HepG2 (cell line): ENCODE data around the gene ACSL6. TPM values are rescaled to one million over a fixed set of nuclear protein-coding genes. Genes with fewer than 3 reads are reported as not detected.

Source experiments
- ATAC-seq: fragments of 200-7000 bp; cut with Tn5 transposase; 3 replicates; pipeline ENCODE4 v1.9.1; 2020; ENCODE audit warnings: mild to moderate bottlenecking, moderate library complexity
- BruUV-seq: library from RNA; stranded (reverse); fragments of 400-500 nt; replicated peaks from 2 replicates; lab custom pipeline; 2021; lab: Mats Ljungman, UMichigan
- CTCF ChIA-PET: fragments of 300-600 bp; formaldehyde crosslinking; extraction: SDS; loops from one replicate; lab custom pipeline; 2021; ENCODE audit warnings: low total read pairs, inconsistent platforms, low intra/inter-chr PET ratio; lab: Yijun Ruan, JAX
- POLR2A ChIA-PET: fragments of 350-600 bp; sonication (Branson Sonifier 250); formaldehyde crosslinking; loops from one replicate; lab custom pipeline; 2020; ENCODE audit warnings: antibody characterized with exemption, inconsistent platforms; lab: Yijun Ruan, JAX
- DNase-seq: peaks from one replicate; pipeline ENCODE4 v3.0.0-alpha.2; 2015; ENCODE audit warnings: low spot score
- FAIRE-seq: peaks from 3 replicates; lab custom pipeline; 2011; peaks lifted over from hg19 to GRCh38; lab: Jason Lieb, UNC
- H2AFZ ChIP-seq: one replicate; pipeline ENCODE4 v1.6.1; 2011; ENCODE audit warnings: low read length, inconsistent platforms
- H3K27ac ChIP-seq: fragments of 300-600 bp; 3 replicates; pipeline ENCODE4 v1.8.0; 2011; ENCODE audit warnings: mixed run types, mild to moderate bottlenecking, mixed read lengths, low read length, inconsistent platforms; ENCODE audit not compliant: insufficient read depth; ENCODE audit errors: extremely low read length
- H3K27me3 ChIP-seq, 2 experiments: fragments of 200-600 bp in 1 of 2; 2 replicates in 1 of 2; 3 replicates in 1 of 2; pipeline versions ENCODE4 v1.6.0 to v1.8.0; 2011; ENCODE audit warnings: low read length in 2 of 2, mild to moderate bottlenecking in 2 of 2, moderate library complexity in 2 of 2, inconsistent platforms in 1 of 2; ENCODE audit not compliant: insufficient read depth in 2 of 2, control insufficient read depth in 1 of 2
- H3K36me3 ChIP-seq, 2 experiments: fragments of 200-600 bp in 1 of 2; replicated peaks in 1 of 2; 2 replicates in 1 of 2; 3 replicates in 1 of 2; pipeline versions ENCODE4 v1.5.1 to v1.8.0; 2011; ENCODE audit warnings: low read length in 2 of 2, inconsistent platforms in 1 of 2; ENCODE audit not compliant: insufficient read depth in 2 of 2, control insufficient read depth in 1 of 2
- H3K4me1 ChIP-seq: 2 replicates; pipeline ENCODE4 v1.5.1; 2012; ENCODE audit warnings: low read length, inconsistent platforms; ENCODE audit not compliant: insufficient read depth
- H3K4me2 ChIP-seq: 2 replicates; pipeline ENCODE4 v1.6.0; 2011; ENCODE audit warnings: low read depth, low read length, inconsistent platforms
- H3K4me3 ChIP-seq, 3 experiments: fragments of 200-600 bp in 1 of 3; sonication (generic), shearing (Covaris generic) in 1 of 3; replicated peaks in 1 of 3; 2 replicates each; pipeline ENCODE4 v1.5.1; 2011 to 2016; ENCODE audit warnings: low read length in 3 of 3, inconsistent platforms in 2 of 3, low read depth in 2 of 3, mild to moderate bottlenecking in 2 of 3, control low read depth in 1 of 3, mixed read lengths in 1 of 3; ENCODE audit not compliant: insufficient read depth in 1 of 3
- H3K79me2 ChIP-seq: one replicate; pipeline ENCODE4 v1.6.1; 2011; ENCODE audit warnings: low read length, inconsistent platforms; ENCODE audit not compliant: insufficient read depth
- H3K9ac ChIP-seq: 2 replicates; pipeline ENCODE4 v1.6.0; 2011; ENCODE audit warnings: mild to moderate bottlenecking, low read depth, low read length, inconsistent platforms; ENCODE audit not compliant: insufficient read depth
- H3K9me3 ChIP-seq: 2 replicates; pipeline ENCODE4 v1.5.1; 2012; ENCODE audit warnings: mild to moderate bottlenecking, low read length
- H4K20me1 ChIP-seq: 2 replicates; pipeline ENCODE4 v1.6.0; 2011; ENCODE audit warnings: inconsistent platforms, mild to moderate bottlenecking, low read length, moderate library complexity; ENCODE audit not compliant: insufficient read depth
- BRCA1 ChIP-seq: sonication (generic); formaldehyde crosslinking; IDR thresholded peaks from 2 replicates; pipeline ENCODE4 v1.4.0; 2020; ENCODE audit warnings: missing genetic modification reagents
- KAT8 ChIP-seq: IDR thresholded peaks from 2 replicates; pipeline ENCODE4 v1.6.1; 2016; ENCODE audit warnings: missing genetic modification reagents, missing compliant biosample characterization
- KLF9 ChIP-seq: IDR thresholded peaks from 2 replicates; pipeline ENCODE4 v1.6.1; 2016; ENCODE audit warnings: low read depth
- NFE2L1 ChIP-seq: sonication (generic); formaldehyde crosslinking; IDR thresholded peaks from 2 replicates; pipeline ENCODE4 v1.4.0; 2020; ENCODE audit warnings: missing genetic modification reagents, mild to moderate bottlenecking, borderline replicate concordance
- PHF8 ChIP-seq: sonication (generic); formaldehyde crosslinking; IDR thresholded peaks from 2 replicates; pipeline ENCODE4 v1.5.0; 2020; ENCODE audit warnings: missing genetic modification reagents
- SP2 ChIP-seq: sonication (generic); formaldehyde crosslinking; IDR thresholded peaks from 2 replicates; pipeline ENCODE4 v1.5.1; 2020; ENCODE audit warnings: mild to moderate bottlenecking, missing genetic modification reagents
- ZNF121 ChIP-seq: sonication (generic); formaldehyde crosslinking; IDR thresholded peaks from 2 replicates; pipeline ENCODE4 v1.5.0; 2020; ENCODE audit warnings: mild to moderate bottlenecking, missing genetic modification reagents
- ZNF136 ChIP-seq: sonication (generic); formaldehyde crosslinking; IDR thresholded peaks from 2 replicates; pipeline ENCODE4 v1.8.1; 2022; ENCODE audit warnings: low read depth, mild to moderate bottlenecking, moderate library complexity, missing genetic modification reagents
- ZNF546 ChIP-seq: sonication (generic); formaldehyde crosslinking; conservative IDR thresholded peaks from 2 replicates; pipeline ENCODE4 v1.8.1; 2023; ENCODE audit warnings: mild to moderate bottlenecking, missing genetic modification reagents
- ZNF563 ChIP-seq: sonication (generic); formaldehyde crosslinking; IDR thresholded peaks from 2 replicates; pipeline ENCODE4 v1.8.0; 2022; ENCODE audit warnings: mild to moderate bottlenecking, moderate library complexity, missing genetic modification reagents
- ZNF788 ChIP-seq: sonication (generic); formaldehyde crosslinking; IDR thresholded peaks from 2 replicates; pipeline ENCODE4 v1.5.0; 2020; ENCODE audit warnings: mild to moderate bottlenecking, missing genetic modification reagents, borderline replicate concordance
- WGBS: methylation state at CpG from one replicate; pipeline ENCODE4 v1.1.6; 2017; ENCODE audit warnings: low lambda C conversion rate; 5-methylcytosine and 5-hydroxymethylcytosine counted together
- in situ Hi-C: cut with HindIII; loops from 2 replicates; pipeline ENCODE4 v1.10.0; 2017; ENCODE audit warnings: low pct_unique_long_range_greater_than_20kb; ENCODE audit not compliant: extremely low pct_ligation_motif_present
- intact Hi-C: fragments of 100-400 bp; cut with micrococcal nuclease; formaldehyde crosslinking; loops from one replicate; pipeline ENCODE4 v1.10.0; 2022; ENCODE audit not compliant: unreplicated experiment
- polyA plus RNA-seq, 8 experiments: library from polyadenylated mRNA; depleted of rRNA in 3 of 8; stranded (reverse) in 7 of 8; unstranded in 1 of 8; fragments of >200 nt; fragmentation: Illumina TruSeq in 4 of 8; extraction: Trizol in 4 of 8; gene quantifications; 2 replicates each; pipeline versions ENCODE4 v1.2.1 to v1.2.3, GENCODE V29; 2011 to 2016; ENCODE audit warnings: low read depth in 4 of 8, missing spikeins in 1 of 8, mixed read lengths in 1 of 8; ENCODE audit not compliant: insufficient read depth in 1 of 8
- total RNA-seq, 5 experiments: library from RNA; depleted of rRNA; stranded (reverse); fragments of >200 nt; fragmentation: Illumina TruSeq; extraction: Trizol; gene quantifications; 2 replicates each; pipeline ENCODE4 v1.2.3, GENCODE V29; 2016; ENCODE audit warnings: low read depth in 1 of 5
- TF ChIP-seq, protein P1 (sequence below): sonication (generic); formaldehyde crosslinking; IDR thresholded peaks from 2 replicates; pipeline ENCODE4 v1.4.0; 2020; ENCODE audit warnings: mild to moderate bottlenecking, missing genetic modification reagents
- TF ChIP-seq, protein P2 (sequence below): sonication (generic); formaldehyde crosslinking; IDR thresholded peaks from 2 replicates; pipeline ENCODE4 v1.5.1; 2020; ENCODE audit warnings: missing genetic modification reagents, mild to moderate bottlenecking, borderline replicate concordance
- TF ChIP-seq, protein P3 (sequence below): sonication (generic); formaldehyde crosslinking; IDR thresholded peaks from 2 replicates; pipeline ENCODE4 v1.4.0; 2020; ENCODE audit warnings: mild to moderate bottlenecking, missing genetic modification reagents

Gene ACSL6
- total and polyA plus RNA-seq, 2 of the 13 experiments (the other 11 are each of a cell fraction or from before 2014, with no cell fraction given): 3.7 to 3.8 TPM

DNA sequence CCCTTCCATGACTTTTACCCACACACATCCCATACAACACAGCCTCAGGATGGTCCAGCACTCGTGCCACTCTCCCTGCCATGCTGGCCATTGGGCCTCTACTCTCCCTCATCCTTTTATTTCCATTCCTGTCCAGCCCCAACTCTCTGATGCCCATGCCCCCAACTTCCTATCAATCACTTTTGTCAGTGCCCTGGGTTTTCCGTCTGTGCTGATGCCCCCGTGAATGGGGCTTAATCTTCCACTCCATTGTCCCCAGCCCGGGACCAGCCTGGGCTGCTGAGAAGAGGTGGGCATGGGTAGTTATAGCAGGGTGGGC is 12.6 kb upstream of the ACSL6 start:
- H3K4me1 ChIP-seq: no peaks in the 10 kb centered on the region
- H4K20me1 ChIP-seq: no peaks in the 10 kb centered on the region
- H3K27me3 ChIP-seq: peaks cover 0 to 11% of the 10 kb centered on the region in 2 experiments; a peak in 4 of 5 replicates
- DNase-seq: no peak
- CTCF ChIA-PET: no interaction called here
- no peak for ATAC-seq
- POLR2A ChIA-PET: no interaction called here
- no peaks in the 10 kb centered on the region for H3K79me2 ChIP-seq
- no peak for FAIRE-seq
- in situ Hi-C loops: loop anchor here (25.0 kb wide), 1 partner anchor 587 kb away; no protein-coding TSS in a partner anchor
- no peak overlapping the region for H3K9ac ChIP-seq
- no peak overlapping the region for H3K27ac ChIP-seq
- no peak overlapping the region for H3K4me2 ChIP-seq
- no TSS peak for BruUV-seq
- no peaks in the 10 kb centered on the region for H3K9me3 ChIP-seq
- TF ChIP-seq ZNF546 (CRISPR knock-in tag): no peak
- TF ChIP-seq ZNF563 (CRISPR knock-in tag): no peak
- TF ChIP-seq, protein P1, sequence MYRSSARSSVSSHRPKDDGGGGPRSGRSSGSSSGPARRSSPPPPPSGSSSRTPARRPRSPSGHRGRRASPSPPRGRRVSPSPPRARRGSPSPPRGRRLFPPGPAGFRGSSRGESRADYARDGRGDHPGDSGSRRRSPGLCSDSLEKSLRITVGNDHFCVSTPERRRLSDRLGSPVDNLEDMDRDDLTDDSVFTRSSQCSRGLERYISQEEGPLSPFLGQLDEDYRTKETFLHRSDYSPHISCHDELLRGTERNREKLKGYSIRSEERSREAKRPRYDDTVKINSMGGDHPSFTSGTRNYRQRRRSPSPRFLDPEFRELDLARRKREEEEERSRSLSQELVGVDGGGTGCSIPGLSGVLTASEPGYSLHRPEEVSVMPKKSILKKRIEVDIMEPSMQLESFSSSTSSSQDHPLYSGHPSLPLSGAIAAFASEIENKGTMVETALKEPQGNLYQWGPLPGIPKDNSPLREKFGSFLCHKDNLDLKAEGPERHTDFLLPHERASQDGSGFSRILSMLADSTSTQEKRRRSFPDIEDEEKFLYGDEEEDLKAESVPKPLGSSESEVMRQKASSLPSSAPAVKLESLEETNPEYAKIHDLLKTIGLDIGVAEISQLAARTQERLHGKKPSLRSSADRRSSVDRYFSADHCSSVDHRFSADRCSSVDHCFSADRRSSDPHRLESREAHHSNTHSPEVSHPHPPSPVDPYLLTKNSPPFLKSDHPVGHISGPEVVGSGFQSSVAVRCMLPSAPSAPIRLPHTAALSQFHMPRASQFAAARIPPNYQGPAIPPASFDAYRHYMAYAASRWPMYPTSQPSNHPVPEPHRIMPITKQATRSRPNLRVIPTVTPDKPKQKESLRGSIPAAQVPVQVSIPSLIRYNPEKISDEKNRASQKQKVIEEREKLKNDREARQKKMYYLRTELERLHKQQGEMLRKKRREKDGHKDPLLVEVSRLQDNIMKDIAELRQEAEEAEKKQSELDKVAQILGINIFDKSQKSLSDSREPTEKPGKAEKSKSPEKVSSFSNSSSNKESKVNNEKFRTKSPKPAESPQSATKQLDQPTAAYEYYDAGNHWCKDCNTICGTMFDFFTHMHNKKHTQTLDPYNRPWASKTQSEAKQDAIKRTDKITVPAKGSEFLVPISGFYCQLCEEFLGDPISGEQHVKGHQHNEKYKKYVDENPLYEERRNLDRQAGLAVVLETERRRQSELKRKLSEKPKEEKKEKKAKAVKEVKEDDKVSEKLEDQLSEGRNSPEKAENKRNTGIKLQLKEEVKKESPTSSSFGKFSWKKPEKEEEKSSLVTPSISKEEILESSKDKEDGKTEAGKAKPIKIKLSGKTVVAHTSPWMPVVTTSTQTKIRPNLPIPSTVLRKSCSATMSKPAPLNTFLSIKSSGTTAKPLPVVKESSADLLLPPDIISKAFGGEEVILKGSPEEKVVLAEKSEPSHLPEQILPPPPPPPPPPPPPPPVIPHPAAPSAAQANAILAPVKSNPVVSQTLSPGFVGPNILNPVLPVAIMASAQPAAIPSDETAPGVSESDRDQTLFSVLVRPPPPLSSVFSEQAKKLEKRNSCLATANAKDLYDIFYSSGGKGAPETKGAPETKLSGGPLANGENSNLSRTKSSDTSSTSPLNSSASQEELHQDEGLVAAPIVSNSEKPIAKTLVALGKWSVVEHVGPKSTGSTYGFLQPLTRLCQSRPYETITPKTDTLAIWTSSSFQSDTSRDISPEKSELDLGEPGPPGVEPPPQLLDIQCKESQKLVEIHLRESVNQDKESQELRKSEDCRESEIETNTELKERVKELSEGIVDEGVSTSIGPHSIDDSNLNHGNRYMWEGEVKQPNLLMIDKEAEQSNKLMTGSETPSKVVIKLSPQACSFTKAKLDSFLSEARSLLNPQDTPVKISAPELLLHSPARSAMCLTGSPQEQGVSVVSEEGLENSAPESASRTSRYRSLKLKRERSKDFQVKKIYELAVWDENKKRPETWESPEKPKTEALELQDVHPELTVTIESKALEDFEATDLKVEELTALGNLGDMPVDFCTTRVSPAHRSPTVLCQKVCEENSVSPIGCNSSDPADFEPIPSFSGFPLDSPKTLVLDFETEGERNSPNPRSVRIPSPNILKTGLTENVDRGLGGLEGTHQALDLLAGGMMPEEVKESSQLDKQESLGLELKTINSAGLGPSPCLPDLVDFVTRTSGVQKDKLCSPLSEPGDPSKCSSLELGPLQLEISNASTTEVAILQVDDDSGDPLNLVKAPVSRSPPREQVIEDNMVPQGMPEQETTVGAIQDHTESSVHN (CRISPR knock-in tag): no peak
- TF ChIP-seq NFE2L1 (CRISPR knock-in tag): no peak
- TF ChIP-seq ZNF121 (CRISPR knock-in tag): no peak
- TF ChIP-seq ZNF788 (CRISPR knock-in tag): no peak
- TF ChIP-seq PHF8: no peak
- no peak for TF ChIP-seq BRCA1 (CRISPR knock-in tag)
- no peak for TF ChIP-seq KAT8 (CRISPR knock-in tag)
- no peak for TF ChIP-seq KLF9 (CRISPR knock-in tag)
- TF ChIP-seq, protein P2, sequence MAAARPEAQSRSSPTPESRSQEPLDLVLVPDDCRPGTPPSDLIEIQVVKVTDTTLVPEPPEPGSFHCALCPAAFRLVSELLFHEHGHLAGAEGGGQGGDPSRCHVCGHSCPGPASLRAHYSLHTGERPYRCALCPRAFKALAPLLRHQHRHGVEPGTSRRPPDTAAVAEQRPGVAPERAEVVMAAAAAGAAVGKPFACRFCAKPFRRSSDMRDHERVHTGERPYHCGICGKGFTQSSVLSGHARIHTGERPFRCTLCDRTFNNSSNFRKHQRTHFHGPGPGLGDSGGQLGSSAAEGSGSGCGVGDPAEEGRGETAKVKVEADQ (CRISPR knock-in tag): no peak
- TF ChIP-seq, protein P3, sequence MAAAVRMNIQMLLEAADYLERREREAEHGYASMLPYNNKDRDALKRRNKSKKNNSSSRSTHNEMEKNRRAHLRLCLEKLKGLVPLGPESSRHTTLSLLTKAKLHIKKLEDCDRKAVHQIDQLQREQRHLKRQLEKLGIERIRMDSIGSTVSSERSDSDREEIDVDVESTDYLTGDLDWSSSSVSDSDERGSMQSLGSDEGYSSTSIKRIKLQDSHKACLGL: no peak
- no peak for TF ChIP-seq ZNF136
- no peak for TF ChIP-seq SP2 (CRISPR knock-in tag)
- TF ChIP-seq, all 625 proteins: peak for 0
- intact Hi-C loops: no loop called here
- 1% methylated on average over 4 of the region's 4 CpGs for WGBS
- H2AFZ ChIP-seq: no peak overlapping the region
- no peak overlapping the region for H3K4me3 ChIP-seq
- H3K36me3 ChIP-seq: no peaks in the 10 kb centered on the region
